A673 (cell line): ENCODE measurements around the gene ELP4. TPM values are rescaled to one million over a fixed set of nuclear protein-coding genes. Genes with fewer than 3 reads are reported as not detected.

Source experiments
- BruUV-seq: library from RNA; stranded (reverse); fragments of 400-500 nt; replicated peaks from 2 replicates; lab custom pipeline; 2021; lab: Mats Ljungman, UMichigan
- CTCF ChIA-PET: fragments of 300-600 bp; sonication (Branson Sonifier 250); formaldehyde crosslinking; loops from one replicate; lab custom pipeline; 2022; ENCODE audit warnings: antibody characterized with exemption; lab: Charles Lee
- POLR2A ChIA-PET: fragments of 300-600 bp; sonication (Branson Sonifier 250); formaldehyde crosslinking; loops from one replicate; lab custom pipeline; 2022; ENCODE audit warnings: antibody characterized with exemption; ENCODE audit not compliant: low non-redundant PET; lab: Charles Lee
- DNase-seq: peaks from one replicate; pipeline ENCODE4 v3.0.0-alpha.2; 2015; ENCODE audit warnings: low spot score
- H3K27ac ChIP-seq: fragments of 200-600 bp; sonication (generic); 2 replicates; pipeline ENCODE4 v1.5.1; 2016; ENCODE audit warnings: mixed run types, low read depth, mild to moderate bottlenecking, mixed read lengths, antibody characterized with exemption, low read length; ENCODE audit not compliant: poor library complexity, severe bottlenecking
- H3K27me3 ChIP-seq: fragments of 200-600 bp; sonication (generic); replicated peaks from 2 replicates; pipeline ENCODE4 v1.6.1; 2017; ENCODE audit warnings: mixed run types, low read depth, mild to moderate bottlenecking, mixed read lengths, antibody characterized with exemption, low read length; ENCODE audit not compliant: insufficient read depth, poor library complexity
- H3K36me3 ChIP-seq: fragments of 200-600 bp; sonication (generic); 2 replicates; pipeline ENCODE4 v1.6.1; 2016; ENCODE audit warnings: mixed run types, mild to moderate bottlenecking, mixed read lengths, antibody characterized with exemption, low read length; ENCODE audit not compliant: insufficient read depth, poor library complexity, severe bottlenecking
- H3K4me1 ChIP-seq: fragments of 200-600 bp; sonication (generic); 2 replicates; pipeline ENCODE4 v1.6.1; 2017; ENCODE audit warnings: mixed run types, mild to moderate bottlenecking, mixed read lengths, antibody characterized with exemption, low read length; ENCODE audit not compliant: insufficient read depth, poor library complexity, severe bottlenecking
- H3K4me3 ChIP-seq: fragments of 200-600 bp; sonication (generic); 2 replicates; pipeline ENCODE4 v1.5.1; 2016; ENCODE audit warnings: low read depth, mixed run types, mild to moderate bottlenecking, mixed read lengths, low read length; ENCODE audit not compliant: poor library complexity, severe bottlenecking
- H3K9me3 ChIP-seq: fragments of 200-600 bp; sonication (generic); 2 replicates; pipeline ENCODE4 v1.6.1; 2016; ENCODE audit warnings: mixed run types, low read depth, mild to moderate bottlenecking, mixed read lengths, antibody characterized with exemption, low read length; ENCODE audit not compliant: poor library complexity, severe bottlenecking
- CTCF ChIP-seq: fragments of 300-800, 200-600 bp; sonication (generic); conservative IDR thresholded peaks from 2 replicates; pipeline ENCODE4 v1.5.1; 2017; ENCODE audit warnings: low read depth, mild to moderate bottlenecking, antibody characterized with exemption, low read length, moderate library complexity, mixed read lengths
- EZH2 ChIP-seq: fragments of 200-600 bp; sonication (generic); IDR thresholded peaks from 2 replicates; pipeline ENCODE4 v1.6.1; 2017; ENCODE audit warnings: borderline replicate concordance, low read depth, mild to moderate bottlenecking, mixed read lengths, antibody characterized with exemption, low read length; ENCODE audit not compliant: poor library complexity, severe bottlenecking
- intact Hi-C: fragments of 100-400 bp; cut with micrococcal nuclease; formaldehyde crosslinking; loops from one replicate; pipeline ENCODE4 v1.10.0; 2022; ENCODE audit not compliant: unreplicated experiment
- total RNA-seq: library from RNA; stranded (reverse); gene quantifications from 2 replicates; pipeline ENCODE4 v1.2.3, GENCODE V29; 2021

The ELP4 gene
- total RNA-seq, 1 experiment from 2014 or later: 49.4 TPM

- no peak overlapping the region for H3K27ac ChIP-seq
- DNase-seq: no peak
- ChIA-PET CTCF (no interaction called here), POLR2A (no interaction called here)
- no peak for TF ChIP-seq CTCF
- no peak for TF ChIP-seq EZH2
- intact Hi-C loops: no loop called here
- no peak overlapping the region for H3K4me3 ChIP-seq
- H3K36me3 ChIP-seq: no peaks in the 10 kb centered on the region
- H3K4me1 ChIP-seq: no peaks in the 10 kb centered on the region
- H3K9me3 ChIP-seq: no peaks in the 10 kb centered on the region
- BruUV-seq: no TSS peak
- H3K27me3 ChIP-seq: no peaks in the 10 kb centered on the region
Measured at GRCh38 chr11:31779374-31779791, 269.8 kb downstream of the ELP4 start.

GRCh38 chr11:31780078-31780477, 270.5 kb downstream of the ELP4 start:
- ChIA-PET POLR2A (no interaction called here), CTCF (no interaction called here)
- no peak for DNase-seq
- TF ChIP-seq CTCF: no peak
- no peak for TF ChIP-seq EZH2
- Histone ChIP-seq H3K4me1 (no peaks in the 10 kb centered on the region), H3K4me3 (no peak overlapping the region), H3K9me3 (no peaks in the 10 kb centered on the region), H3K36me3 (no peaks in the 10 kb centered on the region), H3K27me3 (no peaks in the 10 kb centered on the region), H3K27ac (no peak overlapping the region)
- BruUV-seq: no TSS peak
- intact Hi-C loops: no loop called here

GRCh38 chr11:31780480-31780971, 271.0 kb downstream of the ELP4 start:
- Histone ChIP-seq H3K36me3 (no peaks in the 10 kb centered on the region), H3K9me3 (no peaks in the 10 kb centered on the region), H3K27me3 (no peaks in the 10 kb centered on the region), H3K4me3 (no peak overlapping the region), H3K4me1 (no peaks in the 10 kb centered on the region), H3K27ac (no peak overlapping the region)
- ChIA-PET POLR2A (no interaction called here), CTCF (no interaction called here)
- DNase-seq: no peak
- intact Hi-C loops: no loop called here
- TF ChIP-seq CTCF (no peak), EZH2 (no peak)
- no TSS peak for BruUV-seq
